WTC11 (cell line): Measurements from ENCODE around the gene CCNA2. TPM values are rescaled to one million over a fixed set of nuclear protein-coding genes. Genes with fewer than 3 reads are reported as not detected.

Experiments
- ATAC-seq: fragments of 200-7000 bp; cut with Tn5 transposase; 2 replicates; pipeline ENCODE4 v1.10.0; 2021; ENCODE audit warnings: mild to moderate bottlenecking, moderate library complexity
- CTCF ChIA-PET: fragments of 300-600 bp; sonication (Branson Sonifier 250); formaldehyde crosslinking; loops from one replicate; lab custom pipeline; 2021; ENCODE audit warnings: antibody characterized with exemption; lab: Charles Lee
- POLR2A ChIA-PET: fragments of 350-600 bp; sonication (Branson Sonifier 250); formaldehyde crosslinking; loops from one replicate; lab custom pipeline; 2021; ENCODE audit warnings: antibody characterized with exemption; lab: Charles Lee
- DNase-seq: peaks from one replicate; pipeline ENCODE4 v3.0.0; 2021; ENCODE audit warnings: low spot score
- H3K27ac Mint-ChIP-seq: 2 replicates; pipeline ENCODE4 v1.8.0; 2021; ENCODE audit warnings: mixed read lengths
- H3K27me3 Mint-ChIP-seq: 2 replicates; pipeline ENCODE4 v1.8.0; 2021; ENCODE audit warnings: low read depth, mild to moderate bottlenecking, moderate library complexity, mixed read lengths
- H3K36me3 Mint-ChIP-seq: 2 replicates; pipeline ENCODE4 v1.8.0; 2021; ENCODE audit warnings: mixed read lengths
- H3K4me1 Mint-ChIP-seq: 2 replicates; pipeline ENCODE4 v1.8.0; 2022; ENCODE audit warnings: mixed read lengths
- H3K4me3 Mint-ChIP-seq: 2 replicates; pipeline ENCODE4 v1.8.0; 2021; ENCODE audit warnings: mild to moderate bottlenecking, moderate library complexity, mixed read lengths
- H3K9me3 Mint-ChIP-seq: 2 replicates; pipeline ENCODE4 v1.8.0; 2021; ENCODE audit warnings: mixed read lengths
- ARID4B ChIP-seq: sonication (generic); formaldehyde crosslinking; IDR thresholded peaks from 2 replicates; pipeline ENCODE4 v1.8.0; 2023; ENCODE audit warnings: missing genetic modification reagents, mild to moderate bottlenecking, borderline replicate concordance
- ATF2 ChIP-seq: sonication (generic); formaldehyde crosslinking; IDR thresholded peaks from 2 replicates; pipeline ENCODE4 v1.8.1; 2022; ENCODE audit warnings: low read depth, missing genetic modification reagents, borderline replicate concordance
- ATF3 ChIP-seq: sonication (generic); formaldehyde crosslinking; conservative IDR thresholded peaks from 2 replicates; pipeline ENCODE4 v1.8.1; 2022; ENCODE audit warnings: mild to moderate bottlenecking, missing genetic modification reagents
- CBFB ChIP-seq: sonication (generic); formaldehyde crosslinking; IDR thresholded peaks from 2 replicates; pipeline ENCODE4 v1.8.1; 2022; ENCODE audit warnings: mild to moderate bottlenecking, low read depth, missing genetic modification reagents
- CDX4 ChIP-seq: fragments of 250-450 bp; sonication (Bioruptor Pico); IDR thresholded peaks from 2 replicates; pipeline ENCODE4 v1.9.0; 2021; ENCODE audit warnings: moderate library complexity, mild to moderate bottlenecking, inconsistent platforms, borderline replicate concordance
- CREM ChIP-seq: sonication (generic); formaldehyde crosslinking; IDR thresholded peaks from 2 replicates; pipeline ENCODE4 v1.8.1; 2022; ENCODE audit warnings: mild to moderate bottlenecking, missing genetic modification reagents, moderate library complexity
- E2F4 ChIP-seq: sonication (generic); formaldehyde crosslinking; IDR thresholded peaks from 2 replicates; pipeline ENCODE4 v1.8.1; 2022; ENCODE audit warnings: low read depth, mild to moderate bottlenecking, moderate library complexity, missing genetic modification reagents, borderline replicate concordance
- ELF4 ChIP-seq: sonication (generic); formaldehyde crosslinking; IDR thresholded peaks from 2 replicates; pipeline ENCODE4 v1.8.1; 2022; ENCODE audit warnings: low read depth, mild to moderate bottlenecking, moderate library complexity, missing genetic modification reagents
- FOXP1 ChIP-seq: sonication (generic); formaldehyde crosslinking; IDR thresholded peaks from 2 replicates; pipeline ENCODE4 v1.8.0; 2022; ENCODE audit warnings: missing genetic modification reagents, mild to moderate bottlenecking, moderate library complexity, borderline replicate concordance
- IRF1 ChIP-seq: sonication (generic); formaldehyde crosslinking; IDR thresholded peaks from 2 replicates; pipeline ENCODE4 v1.8.0; 2023; ENCODE audit warnings: missing genetic modification reagents
- MXD4 ChIP-seq: fragments of 250-450 bp; sonication (Bioruptor Pico); IDR thresholded peaks from 2 replicates; pipeline ENCODE4 v1.8.0; 2021; ENCODE audit warnings: mild to moderate bottlenecking, moderate library complexity, borderline replicate concordance
- NR1H2 ChIP-seq: sonication (generic); formaldehyde crosslinking; IDR thresholded peaks from 2 replicates; pipeline ENCODE4 v1.9.0; 2021; ENCODE audit warnings: mild to moderate bottlenecking, moderate library complexity, missing genetic modification reagents
- PRDM15 ChIP-seq: sonication (generic); formaldehyde crosslinking; IDR thresholded peaks from 2 replicates; pipeline ENCODE4 v1.8.0; 2022; ENCODE audit warnings: missing genetic modification reagents
- PRRX2 ChIP-seq: fragments of 250-450 bp; sonication (Bioruptor Pico); IDR thresholded peaks from 2 replicates; pipeline ENCODE4 v1.8.0; 2021; ENCODE audit warnings: mild to moderate bottlenecking
- RORB ChIP-seq: fragments of 250-450 bp; sonication (Bioruptor Pico); IDR thresholded peaks from 2 replicates; pipeline ENCODE4 v1.9.0; 2021; ENCODE audit warnings: mild to moderate bottlenecking
- SMAD4 ChIP-seq: sonication (generic); formaldehyde crosslinking; IDR thresholded peaks from 2 replicates; pipeline ENCODE4 v1.8.0; 2022; ENCODE audit warnings: mild to moderate bottlenecking, missing genetic modification reagents
- ZNF121 ChIP-seq: sonication (generic); formaldehyde crosslinking; IDR thresholded peaks from 2 replicates; pipeline ENCODE4 v1.8.0; 2023; ENCODE audit warnings: missing genetic modification reagents
- ZNF232 ChIP-seq: sonication (generic); formaldehyde crosslinking; IDR thresholded peaks from 2 replicates; pipeline ENCODE4 v1.8.0; 2022; ENCODE audit warnings: mild to moderate bottlenecking, missing genetic modification reagents
- ZNF416 ChIP-seq: fragments of 250-450 bp; sonication (Bioruptor Pico); IDR thresholded peaks from 2 replicates; pipeline ENCODE4 v1.9.0; 2021; ENCODE audit warnings: mild to moderate bottlenecking, inconsistent platforms
- ZNF423 ChIP-seq: fragments of 250-450 bp; sonication (Bioruptor Pico); IDR thresholded peaks from 2 replicates; pipeline ENCODE4 v2.1.2; 2022; ENCODE audit warnings: mild to moderate bottlenecking, moderate library complexity
- total RNA-seq: library from RNA; stranded (reverse); gene quantifications from 3 replicates; pipeline ENCODE4 v1.2.3, GENCODE V29; 2021

The CCNA2 gene
- total RNA-seq, 1 experiment from 2014 or later: 95.1 TPM

- TF ChIP-seq E2F4 (CRISPR knock-in tag): no peak
- TF ChIP-seq ZNF416 (CRISPR knock-in tag): no peak
- no peak for TF ChIP-seq ELF4 (CRISPR knock-in tag)
- no peak for TF ChIP-seq CREM
- no peak for TF ChIP-seq ATF3 (CRISPR knock-in tag)
- TF ChIP-seq ZNF232 (CRISPR knock-in tag): no peak
Measured at GRCh38 chr4:121794505-121795188, 29.0 kb downstream of the CCNA2 start (continued).

- no peak for DNase-seq
- Mint-ChIP-seq H3K27me3 (no peaks in the 10 kb centered on the region), H3K36me3 (no peaks in the 10 kb centered on the region), H3K4me1 (peaks cover 24% of the 10 kb centered on the region), H3K27ac (no peak overlapping the region), H3K4me3 (no peak overlapping the region), H3K9me3 (no peaks in the 10 kb centered on the region)
- no peak for ATAC-seq
- ChIA-PET POLR2A (no interaction called here), CTCF (no interaction called here)
- TF ChIP-seq E2F4 (CRISPR knock-in tag): no peak
- TF ChIP-seq FOXP1 (CRISPR knock-in tag): no peak
- no peak for TF ChIP-seq RORB (CRISPR knock-in tag)
- no peak for TF ChIP-seq IRF1 (CRISPR knock-in tag)
- TF ChIP-seq PRDM15 (CRISPR knock-in tag): no peak
- no peak for TF ChIP-seq CBFB (CRISPR knock-in tag)
- no peak for TF ChIP-seq SMAD4 (CRISPR knock-in tag)
- TF ChIP-seq ARID4B: no peak
- TF ChIP-seq ZNF121 (CRISPR knock-in tag): no peak
- TF ChIP-seq CDX4 (CRISPR knock-in tag): no peak
- TF ChIP-seq NR1H2 (CRISPR knock-in tag): no peak
- no peak for TF ChIP-seq MXD4 (CRISPR knock-in tag)
- TF ChIP-seq ZNF423: no peak
- TF ChIP-seq ATF2 (CRISPR knock-in tag): no peak
- no peak for TF ChIP-seq PRRX2 (CRISPR knock-in tag)
Measured at GRCh38 chr4:121792966-121793365, 30.7 kb downstream of the CCNA2 start.
